IPS-NIHi11 (cell line): Measurements from ENCODE around the gene SLC43A2.

Source experiments
- DNase-seq: peaks from one replicate; pipeline ENCODE4 v3.0.0; 2012; ENCODE audit warnings: mixed read lengths, low spot score

SLC43A2 gene

GRCh38 chr17:1562176-1562643 is 66.4 kb downstream of the SLC43A2 start:
- DNase-seq, result peak; percentile 81

DNA sequence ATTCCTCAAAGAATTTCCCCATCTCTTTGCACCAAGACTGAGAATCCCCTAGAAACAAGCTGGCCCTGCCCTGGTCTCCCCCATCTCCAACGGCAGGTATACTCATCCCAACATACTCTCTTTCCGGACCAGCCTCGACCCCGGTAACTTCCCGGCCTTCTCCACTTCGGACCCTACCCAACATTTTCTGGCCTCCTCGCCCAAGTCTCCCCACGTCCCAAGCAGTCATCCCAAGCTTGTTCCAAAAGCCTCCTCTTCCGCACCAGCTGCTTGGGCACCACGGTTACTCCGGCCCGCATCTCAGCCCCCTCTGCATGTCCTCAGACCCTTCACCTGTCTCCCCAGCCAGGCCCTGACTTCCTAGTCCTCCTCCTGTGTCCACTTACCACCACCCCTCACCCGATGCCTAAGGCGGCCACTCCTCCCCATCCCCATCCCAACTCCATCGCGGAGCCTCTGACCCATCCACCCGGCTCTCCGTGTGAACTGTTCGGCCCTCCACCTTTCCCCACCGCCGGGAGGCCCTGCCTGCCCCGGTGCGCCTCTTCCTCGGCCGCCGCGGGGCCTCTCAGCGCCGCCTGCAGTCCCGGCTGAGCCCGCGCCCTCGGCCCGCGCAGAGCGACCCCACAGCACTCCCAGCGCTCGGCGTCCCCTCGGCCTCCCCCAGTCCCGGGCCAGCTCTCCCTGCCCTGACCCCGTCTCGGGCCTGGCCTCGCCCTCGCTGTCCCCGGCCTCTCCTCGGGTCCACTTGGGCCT is 67.0 kb downstream of the SLC43A2 start:
- DNase-seq, result peak; percentile 77

GRCh38 chr17:1560858-1561355 is 67.7 kb downstream of the SLC43A2 start:
- DNase-seq, result no peak

GRCh38 chr17:1560101-1560857 is 68.4 kb downstream of the SLC43A2 start:
- no peak for DNase-seq

GRCh38 chr17:1559047-1560043 is 69.3 kb downstream of the SLC43A2 start:
- DNase-seq, result no peak

- DNase-seq, result no peak
Measured at GRCh38 chr17:1558401-1558800, 70.2 kb downstream of the SLC43A2 start.

- no peak for DNase-seq
Measured at GRCh38 chr17:1557355-1558095, 71.1 kb downstream of the SLC43A2 start.

GRCh38 chr17:1555651-1556471 is 72.8 kb downstream of the SLC43A2 start:
- DNase-seq, result no peak

- DNase-seq, result no peak
Measured at GRCh38 chr17:1554751-1555540, 73.7 kb downstream of the SLC43A2 start.

DNA sequence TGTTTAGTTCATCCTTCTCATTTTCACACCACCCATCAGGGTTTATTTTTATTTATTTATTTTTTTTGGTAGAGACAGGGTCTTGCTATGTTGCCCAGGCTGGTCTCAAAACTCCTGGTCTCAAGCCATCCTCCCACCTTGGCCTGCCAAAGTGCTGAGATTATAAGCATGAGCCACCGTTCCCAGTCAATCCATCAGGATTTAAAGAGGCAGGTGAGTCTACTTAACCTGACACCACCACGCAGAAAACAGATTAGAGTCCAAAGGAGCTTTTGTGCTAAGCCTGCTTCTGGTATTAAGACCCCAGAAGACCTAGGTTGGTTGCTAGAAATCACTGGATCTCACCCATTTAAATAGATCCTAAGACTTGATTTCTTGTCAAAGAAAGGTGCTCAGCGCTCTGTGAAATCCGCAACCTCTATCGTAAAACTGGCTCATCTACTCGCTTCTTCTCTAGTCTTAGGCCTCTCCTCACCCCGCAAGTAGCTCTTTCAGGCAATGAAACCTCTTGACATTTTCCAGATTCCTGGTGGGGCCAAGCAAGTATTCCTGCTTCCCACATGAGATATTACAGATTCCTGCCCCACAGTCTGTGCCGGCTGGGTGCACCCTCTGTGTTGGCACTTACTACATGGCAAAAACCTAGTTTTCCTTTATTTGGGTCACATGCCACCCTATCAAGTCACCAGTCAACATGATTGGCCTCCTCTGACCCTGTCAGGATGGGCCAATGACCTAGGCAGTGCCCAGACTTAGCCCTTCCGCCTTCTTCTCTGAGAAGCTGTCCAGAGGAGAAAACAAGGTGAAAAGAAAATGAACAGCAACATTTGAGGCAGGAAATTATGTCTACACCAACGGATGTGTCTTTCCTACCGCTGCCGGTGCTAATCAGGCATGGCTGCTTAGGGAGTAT is 75.0 kb downstream of the SLC43A2 start:
- no peak for DNase-seq

- no peak for DNase-seq
Measured at GRCh38 chr17:1552932-1553331, 75.7 kb downstream of the SLC43A2 start.

GRCh38 chr17:1551741-1552140 is 76.9 kb downstream of the SLC43A2 start:
- DNase-seq, result no peak

- no peak for DNase-seq
Measured at GRCh38 chr17:1548032-1548431, 80.6 kb downstream of the SLC43A2 start.

GRCh38 chr17:1546292-1546922 is 82.2 kb downstream of the SLC43A2 start:
- no peak for DNase-seq

- no peak for DNase-seq
Measured at GRCh38 chr17:1545618-1546017, 83.0 kb downstream of the SLC43A2 start.

GRCh38 chr17:1542316-1542715 is 86.3 kb downstream of the SLC43A2 start:
- no peak for DNase-seq

GRCh38 chr17:1541367-1541904 is 87.2 kb downstream of the SLC43A2 start:
- DNase-seq, result no peak

DNA sequence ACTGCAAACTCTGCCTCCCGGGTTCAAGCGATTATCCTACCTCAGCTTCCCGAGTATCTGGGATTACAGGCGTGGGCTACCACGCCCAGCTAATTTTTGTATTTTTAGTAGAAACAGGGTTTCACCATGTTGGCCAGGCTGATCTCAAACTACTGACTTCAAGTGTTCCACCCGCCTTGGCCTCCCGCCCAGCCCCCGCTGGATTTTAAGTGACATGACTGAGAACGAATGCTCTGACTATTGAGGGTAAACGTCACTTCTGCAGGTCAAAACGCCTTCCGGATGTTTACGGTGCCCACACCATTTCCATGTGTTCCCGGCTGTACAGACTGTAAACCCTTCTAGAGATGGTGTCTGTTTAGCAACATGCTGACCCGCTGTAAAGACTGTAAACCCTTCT is 88.8 kb downstream of the SLC43A2 start:
- no peak for DNase-seq
